Activated T-helper 1 cell treated with anti-CD3 and anti-CD28 coated beads, Interleukin-2, amount 50 U/mL, for 16 hours (primary cell): ENCODE data around the gene CREB5.
"Not testable (repeated sequence)": the region's sequence is repeated elsewhere in the genome, so short reads cannot be mapped to it uniquely, and the experiment has no call there.

Experiments
- DNase-seq, 2 donors: peaks; one replicate each; pipeline ENCODE4 v3.0.0-alpha.2; 2020; ENCODE audit warnings: low read depth in 1 of 2, low spot score in 1 of 2

Gene CREB5

GRCh38 chr7:28575241-28575643, 162.9 kb downstream of the CREB5 start:
- DNase-seq = no peak

GRCh38 chr7:28576656-28577055, 164.3 kb downstream of the CREB5 start:
- no peak for DNase-seq

GRCh38 chr7:28579571-28579970, 167.3 kb downstream of the CREB5 start:
- DNase-seq = no peak

- no peak for DNase-seq
These were observed 168.3 kb downstream of the CREB5 start for GRCh38 chr7:28580665-28581064.

GRCh38 chr7:28581351-28581750, 169.0 kb downstream of the CREB5 start:
- DNase-seq = no peak

- DNase-seq = no peak
These were observed 169.9 kb downstream of the CREB5 start for GRCh38 chr7:28582226-28582625.

- no peak for DNase-seq
These were observed 171.9 kb downstream of the CREB5 start for GRCh38 chr7:28584235-28584634.

- DNase-seq = no peak
These were observed 174.4 kb downstream of the CREB5 start for GRCh38 chr7:28586736-28587135.

- DNase-seq = no peak
These were observed 174.9 kb downstream of the CREB5 start for GRCh38 chr7:28587211-28587610.

GRCh38 chr7:28588602-28589001, 176.3 kb downstream of the CREB5 start:
- DNase-seq = no peak

GRCh38 chr7:28591041-28591674, 178.8 kb downstream of the CREB5 start:
- no peak for DNase-seq

- no peak for DNase-seq
These were observed 179.5 kb downstream of the CREB5 start for GRCh38 chr7:28591725-28592349.

GRCh38 chr7:28592861-28593260, 180.5 kb downstream of the CREB5 start:
- no peak for DNase-seq

- no peak for DNase-seq
These were observed 182.8 kb downstream of the CREB5 start for GRCh38 chr7:28595076-28595475.

GRCh38 chr7:28595801-28596200, 183.5 kb downstream of the CREB5 start:
- DNase-seq = no peak

- DNase-seq = no peak
These were observed 184.1 kb downstream of the CREB5 start for GRCh38 chr7:28596245-28596935.

GRCh38 chr7:28597284-28597683, 185.0 kb downstream of the CREB5 start:
- no peak for DNase-seq

GRCh38 chr7:28598037-28598436, 185.7 kb downstream of the CREB5 start:
- not testable (repeated sequence) for DNase-seq

GRCh38 chr7:28598586-28598985, 186.3 kb downstream of the CREB5 start:
- no peak for DNase-seq

- DNase-seq = no peak
These were observed 187.1 kb downstream of the CREB5 start for GRCh38 chr7:28599411-28599810.

- DNase-seq = no peak
These were observed 190.0 kb downstream of the CREB5 start for GRCh38 chr7:28602282-28602681.

- no peak for DNase-seq
These were observed 193.2 kb downstream of the CREB5 start for GRCh38 chr7:28605427-28606085.
